DOHH2 (cell line): ENCODE data around the gene SEC31B.

Experiments
- H3F3A ChIP-seq: fragments of 200-600 bp; sonication (generic), shearing (Covaris generic); 2 replicates; pipeline ENCODE4 v1.6.0; 2016; ENCODE audit warnings: antibody characterized with exemption, mild to moderate bottlenecking; ENCODE audit not compliant: control insufficient read depth, insufficient read depth
- H3K27ac ChIP-seq: fragments of 200-600 bp; sonication (generic); 2 replicates; pipeline ENCODE4 v1.5.1; 2014; ENCODE audit warnings: low read depth, mild to moderate bottlenecking, low read length, moderate library complexity
- H3K27me3 ChIP-seq: fragments of 200-600 bp; sonication (generic); 2 replicates; pipeline ENCODE4 v1.6.1; 2014; ENCODE audit warnings: mild to moderate bottlenecking, low read length, mixed read lengths; ENCODE audit not compliant: control insufficient read depth
- H3K36me3 ChIP-seq: fragments of 200-600 bp; sonication (generic); 2 replicates; pipeline ENCODE4 v1.6.1; 2014; ENCODE audit warnings: mild to moderate bottlenecking, low read length, moderate library complexity, mixed read lengths; ENCODE audit not compliant: control insufficient read depth
- H3K4me1 ChIP-seq: fragments of 200-600 bp; sonication (generic); 2 replicates; pipeline ENCODE4 v1.6.1; 2014; ENCODE audit warnings: mild to moderate bottlenecking, low read length, mixed read lengths; ENCODE audit not compliant: control insufficient read depth
- H3K4me2 ChIP-seq: fragments of 200-600 bp; sonication (generic); 2 replicates; pipeline ENCODE4 v1.6.0; 2014; ENCODE audit warnings: mild to moderate bottlenecking, low read length, moderate library complexity
- H3K4me3 ChIP-seq: fragments of 200-600 bp; sonication (generic); 2 replicates; pipeline ENCODE4 v1.5.1; 2014; ENCODE audit warnings: mild to moderate bottlenecking, low read length, mixed read lengths
- H3K79me2 ChIP-seq: fragments of 200-600 bp; sonication (generic); 2 replicates; pipeline ENCODE4 v1.6.1; 2014; ENCODE audit warnings: mild to moderate bottlenecking, low read length, mixed read lengths; ENCODE audit not compliant: control insufficient read depth
- H3K9me2 ChIP-seq: fragments of 200-600 bp; sonication (generic); replicated peaks from 2 replicates; pipeline ENCODE4 v1.6.1; 2014; ENCODE audit warnings: mild to moderate bottlenecking, low read length, mixed read lengths; ENCODE audit not compliant: control insufficient read depth
- H3K9me3 ChIP-seq: fragments of 200-600 bp; sonication (generic); 2 replicates; pipeline ENCODE4 v1.6.1; 2014; ENCODE audit warnings: antibody characterized with exemption, low read length, mixed read lengths; ENCODE audit not compliant: control insufficient read depth, insufficient read depth
- H4K20me1 ChIP-seq: fragments of 200-600 bp; sonication (generic); 2 replicates; pipeline ENCODE4 v1.6.0; 2014; ENCODE audit warnings: low read depth, mild to moderate bottlenecking, antibody characterized with exemption, low read length, moderate library complexity; ENCODE audit not compliant: control insufficient read depth, insufficient read depth
- EZH2phosphoT487 ChIP-seq: fragments of 200-600 bp; sonication (generic); IDR thresholded peaks from 2 replicates; pipeline ENCODE4 v1.6.1; 2017; ENCODE audit warnings: borderline replicate concordance, mild to moderate bottlenecking, antibody characterized with exemption, low read length, moderate library complexity, mixed read lengths
- TF ChIP-seq, protein P1 (sequence below): fragments of 200-600 bp; sonication (generic); IDR thresholded peaks from one replicate; pipeline ENCODE4 v1.5.1; 2014; ENCODE audit warnings: antibody characterized with exemption, mild to moderate bottlenecking, low read depth, low read length; ENCODE audit not compliant: poor library complexity, severe bottlenecking

The SEC31B gene

DNA sequence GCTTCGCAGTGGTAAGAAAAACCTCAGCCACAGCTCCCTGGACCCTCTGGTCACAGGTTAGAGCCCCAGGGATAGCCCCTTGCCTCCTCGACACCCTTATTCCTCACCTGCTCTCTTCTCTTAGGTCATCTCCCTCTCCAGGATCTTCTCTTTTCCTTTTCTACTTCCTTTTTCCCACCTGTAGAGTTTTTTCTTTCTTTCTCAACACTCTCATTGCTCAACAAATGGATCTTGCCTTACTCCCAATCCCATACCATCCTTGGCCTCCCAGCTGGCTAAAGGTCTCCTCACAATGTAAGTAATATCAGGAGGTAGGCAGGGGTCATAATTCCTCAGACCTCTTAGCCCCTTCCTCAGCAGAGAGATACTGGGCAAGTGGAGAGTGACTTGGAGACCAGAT, 39.7 kb downstream of the SEC31B start:
- no peak for TF ChIP-seq EZH2phosphoT487
- TF ChIP-seq, protein P1, sequence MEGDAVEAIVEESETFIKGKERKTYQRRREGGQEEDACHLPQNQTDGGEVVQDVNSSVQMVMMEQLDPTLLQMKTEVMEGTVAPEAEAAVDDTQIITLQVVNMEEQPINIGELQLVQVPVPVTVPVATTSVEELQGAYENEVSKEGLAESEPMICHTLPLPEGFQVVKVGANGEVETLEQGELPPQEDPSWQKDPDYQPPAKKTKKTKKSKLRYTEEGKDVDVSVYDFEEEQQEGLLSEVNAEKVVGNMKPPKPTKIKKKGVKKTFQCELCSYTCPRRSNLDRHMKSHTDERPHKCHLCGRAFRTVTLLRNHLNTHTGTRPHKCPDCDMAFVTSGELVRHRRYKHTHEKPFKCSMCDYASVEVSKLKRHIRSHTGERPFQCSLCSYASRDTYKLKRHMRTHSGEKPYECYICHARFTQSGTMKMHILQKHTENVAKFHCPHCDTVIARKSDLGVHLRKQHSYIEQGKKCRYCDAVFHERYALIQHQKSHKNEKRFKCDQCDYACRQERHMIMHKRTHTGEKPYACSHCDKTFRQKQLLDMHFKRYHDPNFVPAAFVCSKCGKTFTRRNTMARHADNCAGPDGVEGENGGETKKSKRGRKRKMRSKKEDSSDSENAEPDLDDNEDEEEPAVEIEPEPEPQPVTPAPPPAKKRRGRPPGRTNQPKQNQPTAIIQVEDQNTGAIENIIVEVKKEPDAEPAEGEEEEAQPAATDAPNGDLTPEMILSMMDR: no peak
- Histone ChIP-seq H3K4me1 (peaks cover 12% of the 10 kb centered on the region), H3K79me2 (no peaks in the 10 kb centered on the region), H3F3A (no peaks in the 10 kb centered on the region), H3K4me2 (no peak overlapping the region), H3K9me3 (no peaks in the 10 kb centered on the region), H3K9me2 (no peaks in the 10 kb centered on the region), H3K27ac (no peak overlapping the region), H4K20me1 (no peaks in the 10 kb centered on the region), H3K27me3 (peaks cover 37% of the 10 kb centered on the region), H3K36me3 (no peaks in the 10 kb centered on the region), H3K4me3 (no peak overlapping the region)

DNA sequence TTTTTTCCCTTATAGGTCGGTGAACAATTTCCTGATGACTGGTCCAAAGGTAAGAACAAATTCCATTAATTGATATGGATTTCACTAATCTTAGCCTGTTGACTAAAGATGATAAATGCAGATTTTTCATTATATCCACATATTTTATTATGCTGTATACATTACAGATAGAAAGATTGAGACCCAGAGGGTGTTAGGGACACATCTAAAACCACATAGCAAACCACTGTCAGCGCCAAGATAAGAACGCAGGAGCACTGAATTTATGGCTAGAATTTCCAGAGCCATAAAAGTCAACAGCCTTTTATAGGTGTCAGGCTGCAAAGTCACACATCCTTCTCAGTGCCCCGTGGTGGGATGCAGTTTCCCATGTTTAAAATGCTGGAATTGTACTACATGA, 40.6 kb downstream of the SEC31B start:
- peaks cover 37% of the 10 kb centered on the region for H3K27me3 ChIP-seq
- H3K4me2 ChIP-seq: no peak overlapping the region
- no peaks in the 10 kb centered on the region for H3K9me2 ChIP-seq
- H3K27ac ChIP-seq: no peak overlapping the region
- H3K9me3 ChIP-seq: no peaks in the 10 kb centered on the region
- no peaks in the 10 kb centered on the region for H3F3A ChIP-seq
- no peak for TF ChIP-seq EZH2phosphoT487
- TF ChIP-seq, protein P1: no peak
- peaks cover 12% of the 10 kb centered on the region for H3K4me1 ChIP-seq
- no peaks in the 10 kb centered on the region for H3K79me2 ChIP-seq
- no peak overlapping the region for H3K4me3 ChIP-seq
- H4K20me1 ChIP-seq: no peaks in the 10 kb centered on the region
- no peaks in the 10 kb centered on the region for H3K36me3 ChIP-seq

DNA sequence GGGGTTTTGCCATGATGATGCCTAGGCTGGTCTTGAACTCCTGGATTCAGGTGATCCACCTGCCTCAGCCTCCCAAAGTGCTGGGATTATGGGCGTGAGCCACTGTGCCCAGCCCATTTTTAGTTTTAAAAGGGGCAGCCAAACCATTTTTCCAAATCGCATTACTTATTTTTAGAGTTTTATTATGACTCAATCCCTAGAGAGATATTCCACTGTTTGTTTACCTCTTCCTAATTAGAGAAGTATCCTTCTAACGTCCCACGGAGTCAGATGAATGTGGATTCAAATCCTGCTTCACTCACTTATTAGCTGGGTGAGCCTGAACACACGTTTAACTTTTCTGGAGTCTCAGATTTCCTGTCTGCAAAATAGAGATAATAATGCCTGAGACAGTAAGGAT, 41.7 kb downstream of the SEC31B start:
- no peaks in the 10 kb centered on the region for H3F3A ChIP-seq
- H3K27me3 ChIP-seq: peaks cover 41% of the 10 kb centered on the region
- no peak overlapping the region for H3K4me2 ChIP-seq
- no peaks in the 10 kb centered on the region for H4K20me1 ChIP-seq
- no peaks in the 10 kb centered on the region for H3K79me2 ChIP-seq
- no peaks in the 10 kb centered on the region for H3K9me3 ChIP-seq
- TF ChIP-seq, protein P1: no peak
- no peak for TF ChIP-seq EZH2phosphoT487
- no peaks in the 10 kb centered on the region for H3K9me2 ChIP-seq
- H3K27ac ChIP-seq: no peak overlapping the region
- H3K4me3 ChIP-seq: no peak overlapping the region
- H3K4me1 ChIP-seq: peaks cover 12% of the 10 kb centered on the region
- no peaks in the 10 kb centered on the region for H3K36me3 ChIP-seq

DNA sequence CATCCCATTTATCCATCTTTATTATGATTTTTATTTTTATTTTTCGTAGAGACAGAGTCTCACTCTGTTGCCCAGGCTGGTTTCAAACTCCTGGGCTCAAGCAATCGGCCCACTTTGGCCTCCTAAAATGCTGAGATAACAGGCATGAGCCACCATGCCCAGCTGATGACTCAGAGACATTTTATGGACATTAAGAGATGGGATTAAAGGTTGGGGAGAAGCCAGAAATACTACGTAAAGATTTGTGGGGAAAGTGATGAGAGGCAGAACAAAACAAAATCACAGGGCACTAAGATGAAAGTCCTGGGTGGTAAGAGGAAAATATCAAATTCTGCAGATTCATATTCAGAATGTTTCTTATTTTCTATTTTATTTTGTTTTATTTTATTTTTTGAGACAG, 49.3 kb downstream of the SEC31B start:
- TF ChIP-seq, protein P1: no peak
- no peak for TF ChIP-seq EZH2phosphoT487
- H3K4me2 ChIP-seq: no peak overlapping the region
- peaks cover 37% of the 10 kb centered on the region for H3K27me3 ChIP-seq
- no peaks in the 10 kb centered on the region for H3K36me3 ChIP-seq
- H3K27ac ChIP-seq: no peak overlapping the region
- H3K79me2 ChIP-seq: no peaks in the 10 kb centered on the region
- no peaks in the 10 kb centered on the region for H3K9me2 ChIP-seq
- no peaks in the 10 kb centered on the region for H3K9me3 ChIP-seq
- H4K20me1 ChIP-seq: no peaks in the 10 kb centered on the region
- H3F3A ChIP-seq: no peaks in the 10 kb centered on the region
- no peaks in the 10 kb centered on the region for H3K4me1 ChIP-seq
- no peak overlapping the region for H3K4me3 ChIP-seq
